HEK293 (cell line): ENCODE results near the gene EXOSC2.

ENCODE experiments used
- CTCF ChIA-PET: fragments of 350-600 bp; formaldehyde crosslinking; extraction: SDS; loops from one replicate; lab custom pipeline; 2021; ENCODE audit warnings: antibody characterized with exemption; lab: Yijun Ruan, JAX
- POLR2A ChIA-PET: fragments of 300-600 bp; formaldehyde crosslinking; extraction: SDS; loops from one replicate; lab custom pipeline; 2020; ENCODE audit warnings: antibody characterized with exemption, inconsistent platforms; lab: Yijun Ruan, JAX
- H3K27ac ChIP-seq: fragments of 200-500 bp; sonication (Bioruptor generic); 2 replicates; pipeline ENCODE4 v1.5.1; 2014; ENCODE audit warnings: low read depth, low read length, control low read depth, inconsistent platforms; ENCODE audit errors: extremely low read depth
- H3K36me3 ChIP-seq, 2 experiments: fragments of 200-500 bp in 1 of 2; sonication (Bioruptor generic) in 1 of 2; 1 replicate in 1 of 2; 2 replicates in 1 of 2; pipeline ENCODE4 v1.5.1; 2014 to 2017; ENCODE audit warnings: inconsistent platforms in 2 of 2, low read length in 2 of 2; ENCODE audit not compliant: control insufficient read depth in 2 of 2, insufficient read depth in 1 of 2
- H3K4me1 ChIP-seq: fragments of 200-500 bp; sonication (Bioruptor generic); 2 replicates; pipeline ENCODE4 v1.5.1; 2014; ENCODE audit warnings: mild to moderate bottlenecking, low read length, inconsistent platforms; ENCODE audit not compliant: control insufficient read depth, insufficient read depth
- H3K4me3 ChIP-seq: 2 replicates; pipeline ENCODE4 v1.5.1; 2011; ENCODE audit warnings: low read depth, mild to moderate bottlenecking, control low read depth, low read length, moderate library complexity
- H3K9me3 ChIP-seq: fragments of 200-500 bp; sonication (Bioruptor generic); 2 replicates; pipeline ENCODE4 v1.5.1; 2014; ENCODE audit warnings: low read depth, low read length, inconsistent platforms; ENCODE audit not compliant: control insufficient read depth, insufficient read depth
- EGR2 ChIP-seq: fragments of 450-650 bp; formaldehyde crosslinking; IDR thresholded peaks from 2 replicates; pipeline ENCODE4 v1.5.1; 2016; ENCODE audit warnings: low read depth, missing biosample characterization, missing genetic modification characterization
- GLIS1 ChIP-seq: fragments of 450-650 bp; formaldehyde crosslinking; IDR thresholded peaks from 2 replicates; pipeline ENCODE4 v1.5.1; 2016; ENCODE audit warnings: missing biosample characterization, missing genetic modification characterization
- GLIS2 ChIP-seq: fragments of 450-650 bp; formaldehyde crosslinking; IDR thresholded peaks from 2 replicates; pipeline ENCODE4 v1.5.1; 2016; ENCODE audit warnings: missing biosample characterization, missing genetic modification characterization
- ZFHX2 ChIP-seq: fragments of 450-650 bp; formaldehyde crosslinking; conservative IDR thresholded peaks from 2 replicates; pipeline ENCODE4 v1.5.1; 2016; ENCODE audit warnings: missing biosample characterization, missing genetic modification characterization
- ZNF133 ChIP-seq: fragments of 450-650 bp; formaldehyde crosslinking; IDR thresholded peaks from 2 replicates; pipeline ENCODE4 v1.5.1; 2016; ENCODE audit warnings: missing biosample characterization, missing genetic modification characterization
- ZNF19 ChIP-seq: fragments of 450-650 bp; formaldehyde crosslinking; IDR thresholded peaks from 2 replicates; pipeline ENCODE4; 2016; ENCODE audit warnings: missing biosample characterization, missing genetic modification characterization, low read depth
- ZNF248 ChIP-seq: fragments of 450-650 bp; formaldehyde crosslinking; IDR thresholded peaks from 2 replicates; pipeline ENCODE4 v1.5.1; 2017; ENCODE audit warnings: missing biosample characterization, missing genetic modification characterization
- ZNF292 ChIP-seq: fragments of 450-650 bp; formaldehyde crosslinking; IDR thresholded peaks from 2 replicates; pipeline ENCODE4 v1.5.1; 2016; ENCODE audit warnings: low read depth, missing biosample characterization, missing genetic modification characterization, borderline replicate concordance
- ZNF311 ChIP-seq: fragments of 450-650 bp; formaldehyde crosslinking; IDR thresholded peaks from 2 replicates; pipeline ENCODE4 v1.5.1; 2017; ENCODE audit warnings: missing biosample characterization, missing genetic modification characterization, borderline replicate concordance
- ZNF510 ChIP-seq: fragments of 450-650 bp; formaldehyde crosslinking; IDR thresholded peaks from 2 replicates; pipeline ENCODE4 v1.5.1; 2018; ENCODE audit warnings: mild to moderate bottlenecking, missing genetic modification characterization, missing biosample characterization; ENCODE audit not compliant: insufficient replicate concordance
- ZNF513 ChIP-seq: fragments of 450-650 bp; IDR thresholded peaks from 2 replicates; pipeline ENCODE4 v1.5.1; 2018; ENCODE audit warnings: missing biosample characterization, missing genetic modification characterization
- ZNF624 ChIP-seq: fragments of 450-650 bp; formaldehyde crosslinking; IDR thresholded peaks from 2 replicates; pipeline ENCODE4 v1.5.1; 2017; ENCODE audit warnings: missing biosample characterization, missing genetic modification characterization
- ZNF791 ChIP-seq: fragments of 450-650 bp; formaldehyde crosslinking; IDR thresholded peaks from 2 replicates; pipeline ENCODE4 v1.5.1; 2016; ENCODE audit warnings: missing biosample characterization, missing genetic modification characterization
- TF ChIP-seq, protein P1 (sequence below): fragments of 450-650 bp; formaldehyde crosslinking; IDR thresholded peaks from 2 replicates; pipeline ENCODE4 v1.5.1; 2016; ENCODE audit warnings: missing biosample characterization, missing genetic modification characterization
- TF ChIP-seq, protein P2 (sequence below): fragments of 450-650 bp; formaldehyde crosslinking; conservative IDR thresholded peaks from 2 replicates; pipeline ENCODE4 v1.5.1; 2016; ENCODE audit warnings: low read depth, missing biosample characterization, missing genetic modification characterization

The EXOSC2 gene

GRCh38 chr9:130668659-130669058 lies 24.9 kb upstream of the EXOSC2 start:
- TF ChIP-seq ZFHX2 (tag by site-specific recombination) (no peak), ZNF133 (tag by site-specific recombination) (no peak), ZNF624 (tag by site-specific recombination) (no peak), ZNF513 (no peak), ZNF791 (tag by site-specific recombination) (no peak)
- TF ChIP-seq, protein P1, sequence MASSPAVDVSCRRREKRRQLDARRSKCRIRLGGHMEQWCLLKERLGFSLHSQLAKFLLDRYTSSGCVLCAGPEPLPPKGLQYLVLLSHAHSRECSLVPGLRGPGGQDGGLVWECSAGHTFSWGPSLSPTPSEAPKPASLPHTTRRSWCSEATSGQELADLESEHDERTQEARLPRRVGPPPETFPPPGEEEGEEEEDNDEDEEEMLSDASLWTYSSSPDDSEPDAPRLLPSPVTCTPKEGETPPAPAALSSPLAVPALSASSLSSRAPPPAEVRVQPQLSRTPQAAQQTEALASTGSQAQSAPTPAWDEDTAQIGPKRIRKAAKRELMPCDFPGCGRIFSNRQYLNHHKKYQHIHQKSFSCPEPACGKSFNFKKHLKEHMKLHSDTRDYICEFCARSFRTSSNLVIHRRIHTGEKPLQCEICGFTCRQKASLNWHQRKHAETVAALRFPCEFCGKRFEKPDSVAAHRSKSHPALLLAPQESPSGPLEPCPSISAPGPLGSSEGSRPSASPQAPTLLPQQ (tag by site-specific recombination), result no peak
- H3K4me3 ChIP-seq, result no peak overlapping the region
- no peaks in the 10 kb centered on the region for H3K36me3 ChIP-seq
- ChIA-PET CTCF (interaction anchor here (0.6 to 1.3 kb wide), 3 partner anchors 14 to 351 kb away, joined by 3 to 6 read pairs (median 3); no protein-coding TSS in a partner anchor), POLR2A (no interaction called here)
- no peaks in the 10 kb centered on the region for H3K4me1 ChIP-seq
- no peak overlapping the region for H3K27ac ChIP-seq
- no peaks in the 10 kb centered on the region for H3K9me3 ChIP-seq

DNA sequence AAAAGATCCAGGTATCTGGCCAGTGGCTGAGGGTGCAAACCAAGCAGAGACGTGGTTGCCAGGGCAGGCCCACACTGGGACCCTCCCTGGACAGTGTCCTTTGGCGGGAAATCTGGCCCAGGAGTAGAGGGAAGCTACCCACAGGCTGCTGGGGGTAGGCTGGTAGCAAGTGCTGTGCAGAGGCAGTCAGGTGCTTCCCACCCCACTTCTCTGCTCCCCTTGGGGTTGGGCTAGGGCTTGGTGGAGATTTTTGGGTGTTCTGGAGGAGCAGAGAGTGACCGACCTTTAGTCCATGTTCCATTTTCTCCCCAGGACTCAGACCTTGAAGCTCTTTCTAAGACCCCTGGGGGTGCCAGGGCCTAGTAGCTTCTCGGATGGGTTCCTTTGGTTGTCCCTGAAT lies 23.6 kb upstream of the EXOSC2 start:
- CTCF ChIA-PET, result interaction anchor here (0.8 to 0.9 kb wide), 3 partner anchors 10 to 182 kb away, joined by 3 to 4 read pairs (median 3); no protein-coding TSS in a partner anchor
- TF ChIP-seq GLIS1 (peak; percentile 89), GLIS2 (peak; percentile 36; the same call in 1 of the 2 replicates), ZNF624 (tag by site-specific recombination) (no peak)
- H3K4me1 ChIP-seq, result no peaks in the 10 kb centered on the region
- H3K9me3 ChIP-seq, result no peaks in the 10 kb centered on the region
- H3K4me3 ChIP-seq, result no peak overlapping the region
- no peak overlapping the region for H3K27ac ChIP-seq
- POLR2A ChIA-PET, result no interaction called here
- H3K36me3 ChIP-seq, result no peaks in the 10 kb centered on the region

DNA sequence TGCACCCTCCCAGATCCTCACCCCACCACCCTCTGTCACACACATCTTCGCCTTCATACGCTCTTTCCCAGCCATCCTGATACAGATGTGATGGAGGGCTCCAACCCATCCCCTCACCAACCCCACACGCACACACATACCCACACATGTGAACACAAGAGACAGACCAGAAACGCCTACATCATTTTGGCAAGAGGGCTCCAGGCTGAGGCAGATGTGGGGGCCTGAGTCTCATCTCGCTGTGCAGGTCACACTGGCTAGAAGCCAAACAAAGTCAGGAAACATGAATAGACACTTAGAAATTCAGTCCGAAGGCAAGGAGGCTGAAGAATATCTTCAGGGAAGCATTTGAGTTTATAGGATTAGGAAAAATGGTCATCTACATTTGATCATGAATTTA lies 22.9 kb upstream of the EXOSC2 start:
- no peak overlapping the region for H3K4me3 ChIP-seq
- POLR2A ChIA-PET, result no interaction called here
- TF ChIP-seq, protein P2, sequence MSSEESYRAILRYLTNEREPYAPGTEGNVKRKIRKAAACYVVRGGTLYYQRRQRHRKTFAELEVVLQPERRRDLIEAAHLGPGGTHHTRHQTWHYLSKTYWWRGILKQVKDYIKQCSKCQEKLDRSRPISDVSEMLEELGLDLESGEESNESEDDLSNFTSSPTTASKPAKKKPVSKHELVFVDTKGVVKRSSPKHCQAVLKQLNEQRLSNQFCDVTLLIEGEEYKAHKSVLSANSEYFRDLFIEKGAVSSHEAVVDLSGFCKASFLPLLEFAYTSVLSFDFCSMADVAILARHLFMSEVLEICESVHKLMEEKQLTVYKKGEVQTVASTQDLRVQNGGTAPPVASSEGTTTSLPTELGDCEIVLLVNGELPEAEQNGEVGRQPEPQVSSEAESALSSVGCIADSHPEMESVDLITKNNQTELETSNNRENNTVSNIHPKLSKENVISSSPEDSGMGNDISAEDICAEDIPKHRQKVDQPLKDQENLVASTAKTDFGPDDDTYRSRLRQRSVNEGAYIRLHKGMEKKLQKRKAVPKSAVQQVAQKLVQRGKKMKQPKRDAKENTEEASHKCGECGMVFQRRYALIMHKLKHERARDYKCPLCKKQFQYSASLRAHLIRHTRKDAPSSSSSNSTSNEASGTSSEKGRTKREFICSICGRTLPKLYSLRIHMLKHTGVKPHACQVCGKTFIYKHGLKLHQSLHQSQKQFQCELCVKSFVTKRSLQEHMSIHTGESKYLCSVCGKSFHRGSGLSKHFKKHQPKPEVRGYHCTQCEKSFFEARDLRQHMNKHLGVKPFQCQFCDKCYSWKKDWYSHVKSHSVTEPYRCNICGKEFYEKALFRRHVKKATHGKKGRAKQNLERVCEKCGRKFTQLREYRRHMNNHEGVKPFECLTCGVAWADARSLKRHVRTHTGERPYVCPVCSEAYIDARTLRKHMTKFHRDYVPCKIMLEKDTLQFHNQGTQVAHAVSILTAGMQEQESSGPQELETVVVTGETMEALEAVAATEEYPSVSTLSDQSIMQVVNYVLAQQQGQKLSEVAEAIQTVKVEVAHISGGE (tag by site-specific recombination), result no peak
- no peak for TF ChIP-seq ZNF19 (tag by site-specific recombination)
- TF ChIP-seq EGR2 (tag by site-specific recombination), result peak; percentile 87
- TF ChIP-seq ZFHX2 (tag by site-specific recombination), result peak; percentile 89
- TF ChIP-seq ZNF510 (tag by site-specific recombination), result no peak
- no peak for TF ChIP-seq ZNF248 (tag by site-specific recombination)
- TF ChIP-seq ZNF311 (tag by site-specific recombination), result no peak
- no peak for TF ChIP-seq ZNF292 (tag by site-specific recombination)
- H3K4me1 ChIP-seq, result no peaks in the 10 kb centered on the region
- no peaks in the 10 kb centered on the region for H3K36me3 ChIP-seq
- no peak overlapping the region for H3K27ac ChIP-seq
- CTCF ChIA-PET, result interaction anchor here (0.7 to 0.9 kb wide), 4 partner anchors 10 to 182 kb away, joined by 3 to 4 read pairs (median 4); no protein-coding TSS in a partner anchor
- no peaks in the 10 kb centered on the region for H3K9me3 ChIP-seq
